Activated CD8-positive, alpha-beta memory T cell treated with anti-CD3 and anti-CD28 coated beads for 48 hours (primary cell): ENCODE measurements around the gene MAGI2.

ENCODE experiments used
- DNase-seq, 3 experiments: peaks; one replicate each; pipeline ENCODE4 v3.0.0-alpha.2; 2020; ENCODE audit warnings: low read depth in 2 of 3, low spot score in 2 of 3

The MAGI2 gene

GRCh38 chr7:78203042-78203720 is 1250.3 kb downstream of the MAGI2 start:
- no peak for DNase-seq

GRCh38 chr7:78198756-78199155 is 1254.7 kb downstream of the MAGI2 start:
- DNase-seq: no peak

- no peak for DNase-seq
Observed at GRCh38 chr7:78197447-78197846, 1256.0 kb downstream of the MAGI2 start.

GRCh38 chr7:78195281-78195680 is 1258.2 kb downstream of the MAGI2 start:
- no peak for DNase-seq

- DNase-seq: no peak
Observed at GRCh38 chr7:78194611-78195010, 1258.9 kb downstream of the MAGI2 start.

DNA sequence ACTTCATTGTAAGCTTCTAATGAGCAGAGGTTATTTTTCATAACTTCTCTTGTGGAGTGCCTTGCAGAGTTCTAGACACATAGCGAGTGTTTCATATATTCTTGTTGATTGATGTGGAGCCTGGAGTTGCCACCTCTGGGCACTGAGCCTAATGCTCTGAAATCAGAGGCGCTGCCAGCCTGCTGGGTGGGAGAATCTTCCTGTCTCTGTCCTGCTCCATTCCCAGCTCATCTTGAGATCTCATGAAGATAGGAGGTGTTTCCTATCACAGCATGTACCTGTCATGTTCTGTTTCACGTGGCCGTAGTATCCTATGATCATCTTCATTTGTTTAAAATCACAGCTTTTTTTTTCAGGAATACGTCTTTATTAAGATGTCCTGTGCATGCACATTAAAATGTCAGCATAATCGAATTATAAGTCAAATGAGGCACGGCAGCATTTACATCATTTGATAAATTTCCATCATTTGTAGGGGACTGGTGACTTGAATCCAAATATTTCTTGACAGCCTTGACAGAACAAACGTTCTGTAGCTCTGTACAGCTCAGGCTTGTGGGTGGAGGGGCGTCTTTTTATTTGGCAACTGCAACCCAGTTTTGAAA is 1261.9 kb downstream of the MAGI2 start:
- DNase-seq: no peak

GRCh38 chr7:78189762-78190161 is 1263.7 kb downstream of the MAGI2 start:
- no peak for DNase-seq

- no peak for DNase-seq
Observed at GRCh38 chr7:78185149-78185745, 1268.2 kb downstream of the MAGI2 start.

DNA sequence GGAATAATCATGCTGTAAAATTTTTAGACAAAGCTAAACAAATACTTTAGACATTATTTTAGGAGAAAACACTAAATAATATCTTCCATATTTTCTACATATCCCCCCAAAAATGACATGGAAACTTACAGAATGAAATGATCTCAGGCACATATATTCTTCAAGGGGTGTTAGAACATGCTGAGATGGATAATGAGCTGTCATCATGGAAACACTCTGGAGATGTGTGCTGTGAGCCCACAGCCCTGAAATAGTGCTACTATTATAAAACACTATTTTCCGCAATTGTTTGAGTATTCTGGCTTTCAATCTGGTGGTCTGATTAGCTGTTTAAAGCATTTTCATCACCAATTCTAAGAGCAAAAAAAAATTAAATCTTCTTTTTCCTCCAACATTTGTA is 1269.2 kb downstream of the MAGI2 start:
- DNase-seq: no peak

- DNase-seq: no peak
Observed at GRCh38 chr7:78179827-78180477, 1273.5 kb downstream of the MAGI2 start.

DNA sequence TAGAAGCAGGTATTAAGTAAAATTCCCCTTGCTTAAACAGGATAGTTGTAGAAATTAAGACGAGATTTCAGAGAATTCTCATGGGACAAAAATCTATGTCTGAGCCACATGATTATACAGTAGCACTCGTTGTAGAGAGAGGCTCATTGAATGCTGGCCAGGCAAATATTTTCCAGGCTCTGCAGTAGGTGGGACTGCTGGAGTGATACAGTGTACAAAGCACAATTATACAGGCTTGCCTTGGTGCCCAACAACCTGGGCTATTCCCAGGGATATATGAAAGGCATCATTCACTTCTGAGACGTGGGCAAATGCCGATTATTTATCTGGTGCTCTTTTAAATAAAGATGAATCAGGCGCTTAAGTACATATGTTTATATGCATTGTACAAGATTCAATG is 1274.3 kb downstream of the MAGI2 start:
- DNase-seq: no peak

- DNase-seq: no peak
Observed at GRCh38 chr7:78178319-78178718, 1275.1 kb downstream of the MAGI2 start.

GRCh38 chr7:78176171-78176570 is 1277.3 kb downstream of the MAGI2 start:
- no peak for DNase-seq

GRCh38 chr7:78175330-78176100 is 1278.0 kb downstream of the MAGI2 start:
- DNase-seq: no peak

DNA sequence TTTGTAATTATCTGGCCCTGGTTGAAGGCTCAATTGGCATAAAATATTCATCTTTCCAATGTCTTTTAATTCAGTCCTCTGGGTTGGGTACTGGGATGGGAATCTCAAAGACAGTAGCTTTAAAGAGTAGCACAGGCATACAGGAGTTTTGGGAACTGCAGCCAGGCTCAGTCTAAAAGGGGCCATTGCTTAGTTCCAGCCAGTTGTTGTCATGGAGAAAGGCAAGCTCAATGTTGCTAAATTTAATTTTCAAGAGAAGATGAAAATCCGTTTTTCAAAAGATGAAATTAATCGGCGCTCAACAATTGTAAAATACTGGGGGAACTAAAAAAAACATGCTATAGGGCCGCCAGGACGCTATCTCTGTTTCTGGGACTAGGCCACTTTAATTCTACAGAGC is 1279.8 kb downstream of the MAGI2 start:
- no peak for DNase-seq

- DNase-seq: no peak
Observed at GRCh38 chr7:78172933-78173591, 1280.4 kb downstream of the MAGI2 start.

- DNase-seq: no peak
Observed at GRCh38 chr7:78172267-78172757, 1281.2 kb downstream of the MAGI2 start.

DNA sequence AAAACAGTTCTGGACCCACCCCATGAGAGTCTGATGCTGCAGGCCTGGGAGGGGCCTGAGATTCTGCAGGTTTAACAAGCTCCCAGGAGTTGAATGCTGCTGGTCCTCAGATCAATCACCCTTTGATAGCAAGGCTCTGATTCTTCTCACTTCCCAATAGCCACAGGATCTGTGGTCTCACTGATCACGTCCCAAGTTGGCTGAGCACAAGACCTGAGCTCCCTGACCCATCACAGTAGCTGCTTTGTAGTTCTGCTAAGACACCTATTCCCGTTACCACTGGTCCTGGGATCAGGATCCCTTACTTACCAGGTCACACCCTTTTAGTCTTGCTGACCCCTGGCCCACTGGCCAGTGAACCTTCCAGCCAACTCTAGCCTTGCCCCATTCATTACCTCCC is 1282.1 kb downstream of the MAGI2 start:
- DNase-seq: no peak

- DNase-seq: no peak
Observed at GRCh38 chr7:78170815-78171214, 1282.7 kb downstream of the MAGI2 start.

- no peak for DNase-seq
Observed at GRCh38 chr7:78169992-78170391, 1283.5 kb downstream of the MAGI2 start.

DNA sequence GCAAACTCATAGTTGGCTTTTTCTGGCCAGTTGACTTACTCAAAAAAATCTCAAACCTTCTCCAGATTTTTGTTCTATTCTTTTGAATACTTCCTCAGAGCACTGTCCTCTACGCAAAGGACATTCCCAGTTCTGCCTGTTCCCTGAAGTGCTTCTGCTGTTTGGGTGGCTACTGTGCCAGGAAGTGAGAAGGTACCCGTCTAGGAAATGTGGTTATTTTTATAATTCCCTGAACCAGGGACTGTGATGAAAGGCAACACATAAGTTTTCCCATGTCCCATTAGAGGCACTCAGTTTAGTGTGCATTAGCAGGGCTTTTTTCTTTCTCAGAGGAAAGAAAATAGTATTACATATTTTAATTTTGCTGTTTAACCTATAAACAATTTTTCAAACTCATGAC is 1284.6 kb downstream of the MAGI2 start:
- DNase-seq: no peak
